Activated CD4-positive, alpha-beta T cell treated with anti-CD3 and anti-CD28 coated beads, Interleukin-2, amount 10 ng/mL, durations not matched to agents 7 days and 5 days (primary cell): ENCODE measurements around the gene UBTD2. TPM values are rescaled to one million over a fixed set of nuclear protein-coding genes. Genes with fewer than 3 reads are reported as not detected.

ENCODE experiments used
- total RNA-seq, 2 experiments: library from RNA; stranded (reverse); gene quantifications; one replicate each; pipeline ENCODE4 v1.2.3, GENCODE V29; 2021

UBTD2 gene
- total RNA-seq, 2 experiments from 2014 or later, result 10.3 to 11.5 TPM

Other genes with a start within 250 kb of the UBTD2 start
- 100 to 1,000 TPM; 299 to 312 TPM for gene STK10, start 95.5 kb downstream of the UBTD2 start, total RNA-seq
- gene EFCAB9, start 89.6 kb downstream of the UBTD2 start, total RNA-seq, result not detected
- under 1 TPM; 0.33 to 0.35 TPM for gene SH3PXD2B, start 170.8 kb upstream of the UBTD2 start, total RNA-seq